Measurements from ENCODE around the gene HS6ST2. TPM values are rescaled to one million over a fixed set of nuclear protein-coding genes. Genes with fewer than 3 reads are reported as not detected.

HS6ST2 gene
- total RNA-seq, 1 experiment from 2014 or later, result 0.26 TPM

DNA sequence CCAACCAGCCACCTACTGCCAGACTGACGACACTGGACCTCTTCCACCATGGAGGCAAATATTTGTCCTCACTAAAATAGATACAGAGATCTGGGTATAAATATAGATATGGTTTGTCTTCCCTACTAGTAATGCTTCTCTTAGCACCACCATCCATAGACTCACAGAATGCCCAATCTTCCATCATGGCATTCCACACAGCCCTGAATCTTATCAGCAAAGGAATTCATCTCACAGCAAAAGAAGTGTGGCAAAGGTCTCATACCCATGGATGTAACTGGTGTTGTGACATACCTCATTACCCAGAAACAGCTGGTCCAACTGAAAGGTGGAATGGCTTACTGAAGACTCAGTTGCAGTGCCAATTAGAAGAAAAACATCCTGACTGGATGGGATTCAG lies 47.2 kb upstream of the HS6ST2 start:
- Histone ChIP-seq H3K27ac (ENCODE audit: low read length) (no peak overlapping the region), H3K27me3 (ENCODE audit: control insufficient read depth, insufficient read depth, low read length) (no peaks in the 10 kb centered on the region), H3K9me3 (ENCODE audit: control insufficient read depth, insufficient read depth, low read depth, low read length) (no peaks in the 10 kb centered on the region), H3K4me1 (ENCODE audit: control insufficient read depth, insufficient read depth, low read length) (no peaks in the 10 kb centered on the region), H3K4me3 (ENCODE audit: low read depth in 2 of 2, low read length in 2 of 2) (no peak overlapping the region), H3K36me3 (ENCODE audit: control insufficient read depth, insufficient read depth, low read length) (no peaks in the 10 kb centered on the region)
- ATAC-seq (no peak), DNase-seq (ENCODE audit: low read depth, low spot score) (no peak)
- ChIA-PET CTCF (no interaction called here), POLR2A (no interaction called here)
- in situ Hi-C loops (cut with HindIII; ENCODE audit: low pct_unique_long_range_greater_than_20kb, low sequenced_read_pairs) (no loop called here), intact Hi-C loops (cut with micrococcal nuclease; ENCODE audit: unreplicated experiment) (no loop called here)
- no TSS peak for BruUV-seq (replicated peaks)
- TF ChIP-seq CTCF (IDR thresholded peaks at IDR 0.05) (no peak), POLR2AphosphoS5 (IDR thresholded peaks at IDR 0.05; ENCODE audit: low read depth, low read length) (no peak), REST (IDR thresholded peaks at IDR 0.05; ENCODE audit: insufficient read depth in 1 of 2, low read depth in 2 of 2, low read length in 1 of 2) (no peak), TCF7L2 (IDR thresholded peaks at IDR 0.05; ENCODE audit: low read depth, low read length) (no peak), SIN3A (IDR thresholded peaks at IDR 0.05; ENCODE audit: borderline replicate concordance, insufficient read depth, low read depth, low read length) (no peak)

- ATAC-seq (no peak), DNase-seq (ENCODE audit: low read depth, low spot score) (peak; percentile 2)
- CTCF ChIA-PET, result no interaction called here
- H3K4me3 ChIP-seq (ENCODE audit: low read depth in 2 of 2, low read length in 2 of 2), result no peak overlapping the region
- H3K4me1 ChIP-seq (ENCODE audit: control insufficient read depth, insufficient read depth, low read length), result no peaks in the 10 kb centered on the region
- BruUV-seq (replicated peaks), result no TSS peak
- H3K27ac ChIP-seq (ENCODE audit: low read length), result no peak overlapping the region
- no peaks in the 10 kb centered on the region for H3K36me3 ChIP-seq (ENCODE audit: control insufficient read depth, insufficient read depth, low read length)
- no peaks in the 10 kb centered on the region for H3K27me3 ChIP-seq (ENCODE audit: control insufficient read depth, insufficient read depth, low read length)
- in situ Hi-C loops (cut with HindIII; ENCODE audit: low pct_unique_long_range_greater_than_20kb, low sequenced_read_pairs), result no loop called here
- no peaks in the 10 kb centered on the region for H3K9me3 ChIP-seq (ENCODE audit: control insufficient read depth, insufficient read depth, low read depth, low read length)
- intact Hi-C loops (cut with micrococcal nuclease; ENCODE audit: unreplicated experiment), result no loop called here
- POLR2A ChIA-PET, result no interaction called here
- no peak for TF ChIP-seq SIN3A (IDR thresholded peaks at IDR 0.05; ENCODE audit: borderline replicate concordance, insufficient read depth, low read depth, low read length)
- TF ChIP-seq POLR2AphosphoS5 (IDR thresholded peaks at IDR 0.05; ENCODE audit: low read depth, low read length), result no peak
- TF ChIP-seq CTCF (IDR thresholded peaks at IDR 0.05), result peak; percentile 80
- no peak for TF ChIP-seq REST (IDR thresholded peaks at IDR 0.05; ENCODE audit: insufficient read depth in 1 of 2, low read depth in 2 of 2, low read length in 1 of 2)
- no peak for TF ChIP-seq TCF7L2 (IDR thresholded peaks at IDR 0.05; ENCODE audit: low read depth, low read length)
These were observed 46.6 kb upstream of the HS6ST2 start for GRCh38 chrX:133005042-133005441.
